Endothelial cell of umbilical vein (primary cell): ENCODE data around the gene DLG3. TPM values are rescaled to one million over a fixed set of nuclear protein-coding genes. Genes with fewer than 3 reads are reported as not detected.

Source experiments
- BruUV-seq: library from RNA; stranded (reverse); fragments of 400-500 nt; replicated peaks from 2 replicates; lab custom pipeline; 2021; lab: Mats Ljungman, UMichigan
- CTCF ChIA-PET: fragments of 300-600, 350-600 bp; sonication (Branson Sonifier 250); formaldehyde crosslinking; loops from one replicate; lab custom pipeline; 2021; ENCODE audit warnings: antibody characterized with exemption, inconsistent platforms; lab: Charles Lee
- POLR2A ChIA-PET: fragments of 300-600, 350-600 bp; sonication (Branson Sonifier 250); formaldehyde crosslinking; loops from one replicate; lab custom pipeline; 2021; ENCODE audit warnings: antibody characterized with exemption, inconsistent platforms; lab: Charles Lee
- DNase-seq: peaks from one replicate; pipeline ENCODE4 v3.0.0-alpha.2; 2011; ENCODE audit warnings: low read depth, low spot score
- FAIRE-seq: peaks from 2 replicates; lab custom pipeline; 2011; peaks lifted over from hg19 to GRCh38; lab: Jason Lieb, UNC
- H2AFZ ChIP-seq: 2 replicates; pipeline ENCODE4 v1.6.0; 2012; ENCODE audit warnings: low read depth, low read length, control low read depth, inconsistent platforms
- H3K27ac ChIP-seq: 2 replicates; pipeline ENCODE4 v1.5.1; 2011; ENCODE audit warnings: low read depth, mild to moderate bottlenecking, control low read depth, low read length, moderate library complexity; ENCODE audit not compliant: insufficient read depth
- H3K27me3 ChIP-seq, 2 experiments: 2 replicates each; pipeline versions ENCODE4 v1.6.0 to v1.6.1; 2011; ENCODE audit warnings: low read length in 2 of 2, mixed read lengths in 1 of 2; ENCODE audit not compliant: control insufficient read depth in 2 of 2, insufficient read depth in 2 of 2
- H3K36me3 ChIP-seq, 2 experiments: 2 replicates in 1 of 2; 3 replicates in 1 of 2; pipeline ENCODE4 v1.5.1; 2011; ENCODE audit warnings: low read length in 2 of 2, mild to moderate bottlenecking in 1 of 2, moderate library complexity in 1 of 2; ENCODE audit not compliant: control insufficient read depth in 2 of 2, insufficient read depth in 2 of 2; ENCODE audit errors: extremely low read depth in 1 of 2
- H3K4me1 ChIP-seq: 3 replicates; pipeline ENCODE4 v1.5.1; 2011; ENCODE audit warnings: mild to moderate bottlenecking, low read length; ENCODE audit not compliant: control insufficient read depth, insufficient read depth; ENCODE audit errors: extremely low read depth
- H3K4me2 ChIP-seq: 2 replicates; pipeline ENCODE4 v1.6.1; 2011; ENCODE audit warnings: low read length, control low read depth, mixed read lengths; ENCODE audit not compliant: insufficient read depth
- H3K4me3 ChIP-seq, 3 experiments: fragments of 200-600 bp in 1 of 3; sonication (generic), shearing (Covaris generic) in 1 of 3; replicated peaks in 1 of 3; 2 replicates each; pipeline ENCODE4 v1.5.1; 2011 to 2016; ENCODE audit warnings: control low read depth in 3 of 3, low read length in 3 of 3, mild to moderate bottlenecking in 2 of 3, inconsistent platforms in 1 of 3, low read depth in 1 of 3, moderate library complexity in 1 of 3; ENCODE audit not compliant: insufficient read depth in 1 of 3
- H3K79me2 ChIP-seq: 2 replicates; pipeline ENCODE4 v1.6.0; 2012; ENCODE audit warnings: low read length, inconsistent platforms; ENCODE audit not compliant: control insufficient read depth, insufficient read depth
- H3K9ac ChIP-seq: replicated peaks from 2 replicates; pipeline ENCODE3; 2011; ENCODE audit warnings: low read length, control low read depth; ENCODE audit not compliant: insufficient read depth; ENCODE audit errors: extremely low read depth
- H3K9me1 ChIP-seq: replicated peaks from 3 replicates; pipeline ENCODE4 v1.6.0; 2011; ENCODE audit warnings: mild to moderate bottlenecking, low read length; ENCODE audit not compliant: control insufficient read depth, insufficient read depth; ENCODE audit errors: extremely low read depth
- H3K9me3 ChIP-seq: replicated peaks from 2 replicates; pipeline ENCODE4 v1.5.1; 2012; ENCODE audit warnings: low read length, inconsistent platforms; ENCODE audit not compliant: control insufficient read depth, insufficient read depth
- H4K20me1 ChIP-seq: replicated peaks from 2 replicates; pipeline ENCODE3; 2011; ENCODE audit warnings: mild to moderate bottlenecking, low read length; ENCODE audit not compliant: control insufficient read depth, insufficient read depth; ENCODE audit errors: extremely low read depth
- CTCF ChIP-seq, 2 donors: IDR thresholded peaks; 1 replicate in 1 of 2; 2 replicates in 1 of 2; pipeline ENCODE4 v1.5.1; 2011; ENCODE audit warnings: low read length in 2 of 2, mild to moderate bottlenecking in 2 of 2, moderate library complexity in 2 of 2, control low read depth in 1 of 2, inconsistent platforms in 1 of 2, low read depth in 1 of 2; ENCODE audit not compliant: insufficient read depth in 1 of 2; ENCODE audit errors: extremely low read depth in 1 of 2
- EZH2 ChIP-seq: IDR thresholded peaks from 2 replicates; pipeline ENCODE4 v1.6.1; 2012; ENCODE audit warnings: borderline replicate concordance, low read depth, mild to moderate bottlenecking, moderate library complexity, low read length, inconsistent platforms; ENCODE audit not compliant: severe bottlenecking
- FOS ChIP-seq: IDR thresholded peaks from 2 replicates; pipeline ENCODE4 v1.6.1; 2011; ENCODE audit warnings: mild to moderate bottlenecking, low read length, moderate library complexity, borderline replicate concordance; ENCODE audit not compliant: insufficient read depth
- GATA2 ChIP-seq: IDR thresholded peaks from 2 replicates; pipeline ENCODE4 v1.7.0; 2011; ENCODE audit warnings: low read depth, mild to moderate bottlenecking, moderate library complexity, mixed read lengths, low read length; ENCODE audit not compliant: insufficient read length, insufficient read depth
- JUN ChIP-seq: IDR thresholded peaks from 2 replicates; pipeline ENCODE4 v1.6.1; 2011; ENCODE audit warnings: borderline replicate concordance, low read depth; ENCODE audit not compliant: insufficient read length, insufficient read depth
- MAX ChIP-seq: IDR thresholded peaks from 2 replicates; pipeline ENCODE4 v1.6.1; 2011; ENCODE audit not compliant: insufficient read depth, insufficient read length
- MYC ChIP-seq: IDR thresholded peaks from one replicate; pipeline ENCODE4 v1.6.1; 2011; ENCODE audit warnings: mild to moderate bottlenecking, low read depth, low read length
- POLR2A ChIP-seq: IDR thresholded peaks from 2 replicates; pipeline ENCODE4 v1.6.1; 2012; ENCODE audit warnings: low read depth, mild to moderate bottlenecking, control low read depth, low read length
- POLR2AphosphoS5 ChIP-seq: IDR thresholded peaks from 2 replicates; pipeline ENCODE4 v1.6.1; 2012; ENCODE audit warnings: low read depth, mild to moderate bottlenecking, control low read depth, low read length, moderate library complexity; ENCODE audit not compliant: insufficient read depth
- dilution Hi-C: fragments of 300-500 bp; cut with MboI; formaldehyde crosslinking; loops from one replicate; pipeline ENCODE4 v1.15.0; 2019; ENCODE audit warnings: low sequenced_read_pairs; ENCODE audit not compliant: extremely low pct_ligation_motif_present
- intact Hi-C: fragments of 100-400 bp; cut with micrococcal nuclease; formaldehyde crosslinking; loops from one replicate; pipeline ENCODE4 v1.10.0; 2022
- polyA plus RNA-seq, 4 experiments: library from polyadenylated mRNA; depleted of rRNA in 3 of 4; stranded (reverse) in 3 of 4; unstranded in 1 of 4; fragments of >200 nt; gene quantifications; 2 replicates each; pipeline versions ENCODE4 v1.2.1 to v1.2.3, GENCODE V29; 2011 to 2012; ENCODE audit warnings: missing spikeins in 1 of 4
- total RNA-seq: library from RNA; stranded (reverse); gene quantifications from 2 replicates; pipeline ENCODE4 v1.2.3, GENCODE V29; 2021

Gene DLG3
- total and polyA plus RNA-seq, 2 donors (not counting 3 experiments of a cell fraction or from before 2014, with no cell fraction given), result 1.2 to 3.2 TPM

GRCh38 chrX:70439016-70439415, 5.6 kb upstream of the DLG3 start:
- no peak overlapping the region for H3K9ac ChIP-seq
- no peak overlapping the region for H2AFZ ChIP-seq
- ChIA-PET CTCF (no interaction called here), POLR2A (no interaction called here)
- peaks cover 3 to 14% of the 10 kb centered on the region in 2 experiments for H3K27me3 ChIP-seq
- dilution Hi-C loops, result no loop called here
- H3K4me3 ChIP-seq, result no peak overlapping the region
- FAIRE-seq (peak; percentile 21), DNase-seq (no peak)
- TF ChIP-seq CTCF (IDR thresholded peaks at IDR 0.05; ENCODE audit: extremely low read depth in 1 of 2, insufficient read depth in 1 of 2, low read depth in 1 of 2, low read length in 2 of 2) (no peak), MYC (no peak), JUN (no peak), EZH2 (no peak), POLR2AphosphoS5 (no peak), FOS (no peak), MAX (no peak), GATA2 (no peak), POLR2A (no peak)
- intact Hi-C loops, result loop anchor here (5.0 kb wide), 1 partner anchor 113 kb away; no protein-coding TSS in a partner anchor
- H3K79me2 ChIP-seq, result no peaks in the 10 kb centered on the region
- H3K4me1 ChIP-seq, result peaks cover 6% of the 10 kb centered on the region
- H3K9me1 ChIP-seq, result no peaks in the 10 kb centered on the region
- no TSS peak for BruUV-seq
- no peak overlapping the region for H3K4me2 ChIP-seq
- H3K9me3 ChIP-seq, result no peaks in the 10 kb centered on the region
- H3K27ac ChIP-seq, result no peak overlapping the region
- no peaks in the 10 kb centered on the region for H3K36me3 ChIP-seq
- no peaks in the 10 kb centered on the region for H4K20me1 ChIP-seq
